Right atrium auricular region (tissue), 2 donors: ENCODE results near the gene ARHGDIB. TPM values are rescaled to one million over a fixed set of nuclear protein-coding genes. Genes with fewer than 3 reads are reported as not detected.

Source experiments
- DNase-seq: peaks from one replicate; pipeline ENCODE4 v3.0.0-alpha.2; 2019; ENCODE audit warnings: low spot score
- H3K27ac ChIP-seq, 2 donors: fragments of 200-600 bp; sonication (generic); 1 replicate in 1 of 2; 2 replicates in 1 of 2; pipeline ENCODE4 v1.5.1; 2016 to 2019
- H3K27me3 ChIP-seq, 2 donors: fragments of 200-600 bp; sonication (generic); one replicate each; pipeline versions ENCODE4 v1.5.1 to v1.6.0; 2017 to 2019
- H3K36me3 ChIP-seq: fragments of 200-600 bp; sonication (generic); one replicate; pipeline ENCODE4 v1.5.1; 2016
- H3K4me1 ChIP-seq, 2 donors: fragments of 200-600 bp; sonication (generic); one replicate each; pipeline versions ENCODE4 v1.5.1 to v1.6.0; 2017 to 2019
- H3K4me3 ChIP-seq, 2 donors: fragments of 200-600 bp; sonication (generic); 1 replicate in 1 of 2; 2 replicates in 1 of 2; pipeline ENCODE4 v1.5.1; 2017 to 2019; ENCODE audit warnings: mild to moderate bottlenecking in 1 of 2, moderate library complexity in 1 of 2
- H3K9me3 ChIP-seq, 2 donors: fragments of 200-600 bp; sonication (generic); one replicate each; pipeline ENCODE4 v1.5.1; 2019
- CTCF ChIP-seq, 2 donors: fragments of 200-600 bp; sonication (generic); IDR thresholded peaks; one replicate each; pipeline ENCODE4 v1.5.1; 2019; ENCODE audit warnings: antibody characterized with exemption in 2 of 2
- total RNA-seq, 2 donors: library from RNA; depleted of rRNA; stranded (reverse); fragments of >200 nt; gene quantifications; one replicate each; pipeline ENCODE4 v1.1.0, GENCODE V29; 2016

Gene ARHGDIB
- total RNA-seq, 2 donors from 2014 or later, result 69.5 to 124 TPM

- H3K36me3 ChIP-seq, result no peaks in the 10 kb centered on the region
- TF ChIP-seq CTCF (IDR thresholded peaks at IDR 0.05), result no peak
- no peaks in the 10 kb centered on the region for H3K27me3 ChIP-seq
- H3K9me3 ChIP-seq, result no peaks in the 10 kb centered on the region
- H3K27ac ChIP-seq, result no peak overlapping the region
- peaks cover 0 to 13% of the 10 kb centered on the region in 2 donors for H3K4me1 ChIP-seq
- H3K4me3 ChIP-seq, result no peak overlapping the region
- no peak for DNase-seq
These were observed 50.3 kb downstream of the ARHGDIB start for GRCh38 chr12:14911131-14911530.

GRCh38 chr12:14910090-14910915 lies 51.1 kb downstream of the ARHGDIB start:
- no peak overlapping the region for H3K27ac ChIP-seq
- H3K36me3 ChIP-seq, result no peaks in the 10 kb centered on the region
- H3K4me3 ChIP-seq, result no peak overlapping the region
- no peaks in the 10 kb centered on the region for H3K27me3 ChIP-seq
- peaks cover 0 to 21% of the 10 kb centered on the region in 2 donors for H3K4me1 ChIP-seq
- no peaks in the 10 kb centered on the region for H3K9me3 ChIP-seq
- no peak for TF ChIP-seq CTCF (IDR thresholded peaks at IDR 0.05)
- no peak for DNase-seq

GRCh38 chr12:14907953-14908352 lies 53.4 kb downstream of the ARHGDIB start:
- no peak for TF ChIP-seq CTCF (IDR thresholded peaks at IDR 0.05)

GRCh38 chr12:14906114-14906513 lies 55.3 kb downstream of the ARHGDIB start:
- Histone ChIP-seq H3K36me3 (no peaks in the 10 kb centered on the region), H3K4me3 (no peak overlapping the region), H3K4me1 (peaks cover 0 to 34% of the 10 kb centered on the region in 2 donors), H3K9me3 (no peaks in the 10 kb centered on the region), H3K27me3 (no peaks in the 10 kb centered on the region), H3K27ac (peak overlapping the region; percentile 56 to 70)
- no peak for TF ChIP-seq CTCF (IDR thresholded peaks at IDR 0.05)
- no peak for DNase-seq

More at GRCh38 chr12:14907953-14908352, 53.4 kb downstream of the ARHGDIB start:
- no peak for DNase-seq
- Histone ChIP-seq H3K27me3 (no peaks in the 10 kb centered on the region), H3K4me1 (peaks cover 0 to 26% of the 10 kb centered on the region in 2 donors), H3K36me3 (no peaks in the 10 kb centered on the region), H3K4me3 (no peak overlapping the region), H3K27ac (no peak overlapping the region), H3K9me3 (no peaks in the 10 kb centered on the region)

- Histone ChIP-seq H3K4me3 (no peak overlapping the region), H3K36me3 (no peaks in the 10 kb centered on the region), H3K27ac (peak overlapping the region; percentile 56 to 70), H3K4me1 (peaks cover 0 to 36% of the 10 kb centered on the region in 2 donors), H3K9me3 (no peaks in the 10 kb centered on the region), H3K27me3 (no peaks in the 10 kb centered on the region)
- no peak for TF ChIP-seq CTCF (IDR thresholded peaks at IDR 0.05)
- DNase-seq, result no peak
These were observed 56.0 kb downstream of the ARHGDIB start for GRCh38 chr12:14905269-14906004.
